Measurements from ENCODE around the gene PLEKHG3.
"Not testable (repeated sequence)": the region's sequence is repeated elsewhere in the genome, so short reads cannot be mapped to it uniquely, and the experiment has no call there.

The PLEKHG3 gene

GRCh38 chr14:64704143-64704742, at the start of gene PLEKHG3:
Gene PLEKHG3, plus strand, starts transcription at chr14:64704424. Its CDS starts 23,208 bp downstream, at chr14:64727632.
- no peak for FAIRE-seq
- peak; percentile 66 for DNase-seq (ENCODE audit: low spot score)

DNA sequence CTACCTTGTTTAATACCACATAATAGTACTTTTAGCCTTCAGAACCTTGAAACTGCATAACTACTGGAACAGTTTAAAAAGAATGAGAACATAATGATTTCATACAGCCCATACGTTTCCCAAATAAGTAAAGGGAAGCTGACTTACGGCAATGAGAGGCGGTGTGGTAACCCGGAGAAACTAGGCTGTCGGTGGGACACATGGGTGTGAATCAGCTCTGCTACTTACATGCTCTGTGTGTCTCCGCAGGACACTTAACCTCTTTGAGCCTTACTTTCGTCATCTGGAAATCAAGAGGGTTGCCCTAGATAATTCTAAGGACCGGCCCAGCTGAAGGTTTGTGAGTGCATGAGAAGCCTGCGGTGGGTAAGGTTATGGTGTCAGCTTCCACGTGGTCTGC, 49.3 kb upstream of the PLEKHG3 start:
- no peak for DNase-seq (ENCODE audit: low spot score)
- FAIRE-seq = no peak

- FAIRE-seq (no peak), DNase-seq (ENCODE audit: low spot score) (no peak)
Observed at GRCh38 chr14:64656986-64657385, 47.2 kb upstream of the PLEKHG3 start.

DNA sequence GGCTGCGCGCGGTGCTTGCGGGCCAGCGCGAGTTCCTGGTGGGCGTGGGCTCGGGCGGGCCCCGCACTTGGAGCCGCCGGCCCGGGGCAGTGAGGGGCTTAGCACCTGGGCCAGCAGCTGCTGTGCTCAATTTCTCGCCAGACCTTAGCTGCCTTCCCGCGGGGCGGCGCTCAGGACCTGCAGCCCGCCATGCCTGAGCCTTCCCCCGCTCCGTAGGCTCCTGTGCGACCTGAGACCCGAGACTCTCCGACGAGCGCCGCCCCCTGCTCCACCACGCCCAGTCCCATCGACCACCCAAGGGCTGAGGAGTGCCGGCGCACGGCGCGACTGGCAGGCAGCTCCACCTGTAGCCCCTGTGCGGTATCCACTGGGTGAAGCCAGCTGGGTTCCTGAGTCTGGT, 46.0 kb upstream of the PLEKHG3 start:
- DNase-seq (ENCODE audit: low spot score) (no peak), FAIRE-seq (no peak)

DNA sequence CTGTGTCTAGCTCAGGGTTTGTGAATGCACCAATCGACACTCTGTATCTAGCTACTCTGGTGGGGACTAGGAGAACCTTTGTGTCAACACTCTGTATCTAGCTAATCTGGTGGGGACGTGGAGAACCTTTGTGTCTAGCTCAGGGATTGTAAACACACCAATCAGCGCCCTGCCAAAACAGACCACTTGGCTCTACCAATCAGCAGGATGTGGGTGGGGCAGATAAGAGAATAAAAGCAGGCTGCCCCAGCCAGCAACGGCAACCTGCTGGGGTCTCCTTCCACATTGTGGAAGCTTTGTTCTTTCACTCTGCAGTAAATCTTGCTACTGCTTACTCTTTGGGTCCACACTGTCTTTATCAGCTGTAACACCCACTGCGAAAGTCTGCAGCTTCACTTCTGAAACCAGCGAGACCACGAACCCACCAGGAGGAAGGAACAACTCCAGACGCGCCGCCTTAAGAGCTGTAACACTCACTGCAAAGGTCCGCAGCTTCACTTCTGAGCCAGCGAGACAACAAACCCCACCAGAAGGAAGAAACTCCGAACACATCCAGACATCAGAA, 45.4 kb upstream of the PLEKHG3 start:
- DNase-seq (ENCODE audit: low spot score); FAIRE-seq: not testable (repeated sequence)

GRCh38 chr14:64659366-64659765, 44.9 kb upstream of the PLEKHG3 start:
- no peak for DNase-seq (ENCODE audit: low spot score)
- FAIRE-seq = no peak

DNA sequence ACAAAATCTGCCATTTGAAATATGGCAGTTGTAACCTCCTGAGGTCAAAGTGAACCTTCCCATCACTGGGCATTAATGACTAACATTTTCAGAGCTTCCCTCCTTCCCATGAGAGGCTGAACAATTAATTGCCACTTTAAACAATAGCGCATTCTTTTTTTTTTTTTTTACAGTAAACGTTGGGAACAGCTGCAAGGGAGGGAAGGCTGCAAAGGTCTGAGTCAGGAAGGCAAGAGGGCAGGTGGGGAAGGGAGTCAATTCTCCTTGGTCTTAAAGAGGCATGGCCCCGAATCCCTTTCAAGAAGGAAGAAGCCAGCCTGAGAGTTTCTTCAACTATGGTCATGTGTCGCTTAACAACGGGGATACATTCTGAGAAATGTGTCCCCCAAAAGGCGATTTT, 41.0 kb upstream of the PLEKHG3 start:
- DNase-seq (ENCODE audit: low spot score) (no peak), FAIRE-seq (no peak)

- DNase-seq (ENCODE audit: low spot score) (peak; percentile 10), FAIRE-seq (peak; percentile 10)
Observed at GRCh38 chr14:64671591-64671990, 32.6 kb upstream of the PLEKHG3 start.

- DNase-seq (ENCODE audit: low spot score) (no peak), FAIRE-seq (no peak)
Observed at GRCh38 chr14:64673316-64673715, 30.9 kb upstream of the PLEKHG3 start.

GRCh38 chr14:64673748-64674147, 30.5 kb upstream of the PLEKHG3 start:
- DNase-seq (ENCODE audit: low spot score) (peak; percentile 57), FAIRE-seq (peak; percentile 71)

- DNase-seq (ENCODE audit: low spot score) (no peak), FAIRE-seq (no peak)
Observed at GRCh38 chr14:64674829-64675228, 29.4 kb upstream of the PLEKHG3 start.

GRCh38 chr14:64675312-64675711, 28.9 kb upstream of the PLEKHG3 start:
- DNase-seq (ENCODE audit: low spot score) = no peak
- FAIRE-seq = no peak

GRCh38 chr14:64676410-64677008, 27.7 kb upstream of the PLEKHG3 start:
- FAIRE-seq (no peak), DNase-seq (ENCODE audit: low spot score) (no peak)

DNA sequence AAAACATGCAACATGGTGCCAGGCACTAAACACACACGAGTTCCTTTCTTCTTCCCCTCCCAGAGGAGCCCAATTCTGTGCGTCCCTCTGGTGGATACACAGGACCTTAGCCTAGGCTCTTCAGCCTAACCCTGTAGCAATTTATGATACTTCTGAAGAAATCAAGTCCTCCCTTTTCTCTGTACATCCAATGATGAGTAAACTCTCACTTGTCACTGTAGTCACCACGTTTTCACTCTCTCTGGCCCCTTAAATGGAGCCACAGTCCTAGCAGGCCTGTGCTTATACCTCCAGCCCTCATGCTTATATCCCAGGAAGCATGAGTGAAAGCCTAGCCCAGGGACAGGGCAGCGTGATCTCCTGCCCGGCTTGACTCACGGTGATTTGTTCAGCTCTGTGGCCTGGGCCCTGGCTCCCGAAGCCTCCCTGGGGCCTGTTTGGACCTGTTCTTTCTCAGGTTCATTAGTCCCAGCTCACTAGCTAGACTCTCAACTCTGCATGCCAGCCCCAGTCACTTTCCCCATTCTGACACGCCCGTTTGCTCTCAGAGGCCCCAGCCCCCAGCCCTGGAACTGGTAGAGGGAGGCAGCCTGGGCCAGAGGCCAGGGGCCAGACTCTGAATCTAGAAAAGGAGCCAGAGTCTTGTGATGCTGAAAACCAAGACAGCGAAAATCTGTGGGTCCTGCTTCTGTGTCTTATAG, 24.1 kb upstream of the PLEKHG3 start:
- DNase-seq (ENCODE audit: low spot score) (peak; percentile 67), FAIRE-seq (peak; percentile 59)

- FAIRE-seq = no peak
- no peak for DNase-seq (ENCODE audit: low spot score)
Observed at GRCh38 chr14:64680714-64681065, 23.5 kb upstream of the PLEKHG3 start.

GRCh38 chr14:64681796-64682710, 22.2 kb upstream of the PLEKHG3 start:
- peak; percentile 10 for DNase-seq (ENCODE audit: low spot score)
- no peak for FAIRE-seq

- DNase-seq (ENCODE audit: low spot score) (no peak), FAIRE-seq (no peak)
Observed at GRCh38 chr14:64682843-64683242, 21.4 kb upstream of the PLEKHG3 start.

DNA sequence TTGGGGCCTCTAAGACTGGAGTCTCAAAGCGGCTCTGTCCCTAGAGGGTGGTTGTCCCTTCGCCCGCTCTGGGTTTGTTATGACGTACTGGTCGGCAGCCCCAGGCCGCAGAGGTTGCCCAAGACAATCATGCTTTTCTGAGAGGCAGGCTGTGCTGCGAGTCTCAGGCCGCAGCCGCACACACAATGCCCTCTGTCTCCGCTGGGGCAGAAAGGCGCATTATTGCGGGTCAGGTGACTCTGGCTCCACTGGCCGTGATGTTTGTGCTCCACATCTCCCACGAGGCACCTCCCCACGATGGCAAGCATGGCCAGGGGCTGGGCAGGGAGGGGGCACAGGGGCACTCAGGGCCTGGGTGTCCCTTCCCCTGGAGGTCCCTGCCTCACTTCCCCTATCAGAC, 21.0 kb upstream of the PLEKHG3 start:
- no peak for FAIRE-seq
- no peak for DNase-seq (ENCODE audit: low spot score)

DNA sequence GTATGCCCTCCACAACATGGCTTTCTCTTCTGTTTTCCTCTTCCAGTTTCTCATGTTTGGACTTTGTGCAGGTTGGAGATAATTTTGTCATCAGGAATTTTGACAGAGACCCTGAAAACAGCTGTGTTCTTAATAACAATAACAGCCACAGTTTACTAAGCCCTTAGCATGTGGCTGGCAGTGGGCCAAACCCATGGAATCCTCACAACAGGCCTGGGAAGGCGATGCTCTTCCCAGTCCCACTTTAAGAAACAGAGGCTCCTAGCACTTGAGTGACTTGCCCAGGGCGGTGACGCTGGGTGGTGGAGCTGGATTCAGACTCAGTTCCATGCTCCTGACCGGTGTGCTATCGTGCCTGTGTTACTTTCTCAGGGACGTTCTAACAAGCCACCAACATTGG, 20.1 kb upstream of the PLEKHG3 start:
- DNase-seq (ENCODE audit: low spot score) (no peak), FAIRE-seq (no peak)

- FAIRE-seq = no peak
- DNase-seq (ENCODE audit: low spot score) = no peak
Observed at GRCh38 chr14:64685371-64686281, 18.6 kb upstream of the PLEKHG3 start.

GRCh38 chr14:64686282-64686615, 18.0 kb upstream of the PLEKHG3 start:
- FAIRE-seq (no peak), DNase-seq (ENCODE audit: low spot score) (no peak)

Measured in RCC 7860 (cell line).